NCI-H1694 treated with DMSO at 0.1 percent for 48 hours (cell line): ENCODE data around the gene MSH3.
A peak's percentile ranks its signal among the peaks of the same experiment; 100 is the strongest.
"Not testable (repeated sequence)": the region's sequence is repeated elsewhere in the genome, so short reads cannot be mapped to it uniquely, and the experiment has no call there.

Experiments used
- DNase-seq: peaks from one replicate; lab custom pipeline; 2025; lab: John Stamatoyannopoulos, UW

Gene MSH3

GRCh38 chr5:80706835-80707447 is 52.5 kb downstream of the MSH3 start:
- DNase-seq: no peak

GRCh38 chr5:80707645-80708044 is 53.2 kb downstream of the MSH3 start:
- DNase-seq: no peak

- no peak for DNase-seq
Measured at GRCh38 chr5:80711216-80711615, 56.8 kb downstream of the MSH3 start.

GRCh38 chr5:80711938-80712337 is 57.5 kb downstream of the MSH3 start:
- peak; percentile 58 for DNase-seq

GRCh38 chr5:80712919-80713318 is 58.5 kb downstream of the MSH3 start:
- no peak for DNase-seq

GRCh38 chr5:80713631-80714030 is 59.2 kb downstream of the MSH3 start:
- DNase-seq: no peak

GRCh38 chr5:80714570-80715298 is 60.3 kb downstream of the MSH3 start:
- DNase-seq: no peak

GRCh38 chr5:80715887-80716286 is 61.4 kb downstream of the MSH3 start:
- no peak for DNase-seq

GRCh38 chr5:80720181-80720580 is 65.7 kb downstream of the MSH3 start:
- DNase-seq: no peak

- DNase-seq: no peak
Measured at GRCh38 chr5:80722916-80723315, 68.5 kb downstream of the MSH3 start.

GRCh38 chr5:80725446-80725845 is 71.0 kb downstream of the MSH3 start:
- DNase-seq: no peak

GRCh38 chr5:80736730-80737129 is 82.3 kb downstream of the MSH3 start:
- no peak for DNase-seq

- no peak for DNase-seq
Measured at GRCh38 chr5:80738466-80738865, 84.0 kb downstream of the MSH3 start.

GRCh38 chr5:80739057-80739456 is 84.6 kb downstream of the MSH3 start:
- no peak for DNase-seq

- no peak for DNase-seq
Measured at GRCh38 chr5:80739496-80739895, 85.0 kb downstream of the MSH3 start.

GRCh38 chr5:80739898-80740297 is 85.4 kb downstream of the MSH3 start:
- no peak for DNase-seq

- DNase-seq: not testable (repeated sequence)
Measured at GRCh38 chr5:80740488-80740887, 86.0 kb downstream of the MSH3 start.

- no peak for DNase-seq
Measured at GRCh38 chr5:80740999-80741398, 86.5 kb downstream of the MSH3 start.

- no peak for DNase-seq
Measured at GRCh38 chr5:80744149-80744548, 89.7 kb downstream of the MSH3 start.

GRCh38 chr5:80745490-80745889 is 91.0 kb downstream of the MSH3 start:
- DNase-seq: no peak

GRCh38 chr5:80747922-80748321 is 93.5 kb downstream of the MSH3 start:
- DNase-seq: no peak

GRCh38 chr5:80752427-80752826 is 98.0 kb downstream of the MSH3 start:
- no peak for DNase-seq

GRCh38 chr5:80753712-80754111 is 99.3 kb downstream of the MSH3 start:
- DNase-seq: no peak

- DNase-seq: peak; percentile 58
Measured at GRCh38 chr5:80754900-80755299, 100.4 kb downstream of the MSH3 start.
